ENCODE results near the gene PDAP1. TPM values are rescaled to one million over a fixed set of nuclear protein-coding genes. Genes with fewer than 3 reads are reported as not detected.
A peak's percentile ranks its signal among the peaks of the same experiment; 100 is the strongest.

PDAP1 gene
- total and polyA plus RNA-seq, 2 of the 8 experiments (the other 6 are each of a cell fraction or from before 2014, with no cell fraction given): 26.6 to 169 TPM

DNA sequence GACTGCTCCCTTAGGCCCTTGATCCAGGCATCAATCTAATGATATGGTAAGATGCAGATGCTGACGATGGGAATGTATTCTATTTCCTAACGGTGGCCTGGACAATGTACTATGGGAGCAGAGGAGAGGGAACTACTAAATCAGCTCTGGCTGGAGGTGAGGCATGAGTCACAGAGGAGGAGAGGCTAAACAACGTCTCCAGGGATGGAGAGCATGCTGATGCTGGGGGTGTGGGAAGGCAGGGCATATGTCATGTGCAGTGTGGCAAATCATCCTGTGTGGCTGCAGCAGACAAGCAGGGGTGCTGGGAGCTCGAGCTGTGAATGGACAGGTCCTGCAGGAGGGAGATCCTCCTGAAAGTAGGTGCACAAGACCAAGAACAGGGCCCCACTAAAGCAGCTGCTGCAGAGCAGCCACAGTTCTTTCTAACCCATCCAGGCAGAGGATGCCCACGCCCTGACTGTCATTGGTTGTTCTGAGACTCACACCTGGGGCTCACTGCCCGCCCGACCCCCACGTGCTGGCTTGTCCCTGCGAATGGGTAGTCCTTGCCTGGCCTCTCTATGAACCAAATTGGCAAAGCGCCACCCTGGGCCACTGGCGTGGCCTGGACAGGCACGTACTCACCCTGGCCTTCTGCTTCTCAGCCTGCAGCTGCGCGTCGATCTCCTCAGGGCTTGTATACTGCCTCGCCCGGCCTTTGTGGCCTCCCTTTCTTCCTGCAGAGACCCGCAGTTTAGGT, 4.0 kb downstream of the PDAP1 start:
- Histone ChIP-seq H3K79me1 (ENCODE audit: low read depth, low read length) (peaks cover 21% of the 10 kb centered on the region), H3K4me3 (ENCODE audit: extremely low read depth in 1 of 4, insufficient read depth in 2 of 4, low read depth in 3 of 4, low read length in 4 of 4) (no peak overlapping the region), H3K27ac (ENCODE audit: low read depth, low read length) (no peak overlapping the region), H3K9me3 (ENCODE audit: insufficient read depth in 2 of 2, low read depth in 1 of 2, low read length in 1 of 2) (no peaks in the 10 kb centered on the region), H3K23me2 (ENCODE audit: low read depth, low read length) (peaks cover 10% of the 10 kb centered on the region), H4K20me1 (replicated peaks in 1 of 2; ENCODE audit: control insufficient read depth in 1 of 2, insufficient read depth in 2 of 2, low read length in 2 of 2) (peaks cover 21 to 36% of the 10 kb centered on the region in 2 experiments), H2BK12ac (ENCODE audit: low read depth, low read length) (no peak overlapping the region), H3K4me2 (ENCODE audit: insufficient read depth in 1 of 2, low read depth in 2 of 2, low read length in 2 of 2) (no peak overlapping the region), H2AK5ac (ENCODE audit: low read depth, low read length) (no peak overlapping the region), H2BK20ac (ENCODE audit: low read length) (no peak overlapping the region), H2BK120ac (replicated peaks; ENCODE audit: low read depth, low read length) (no peak overlapping the region), H3K79me2 (ENCODE audit: control insufficient read depth in 1 of 2, insufficient read depth in 2 of 2, low read length in 2 of 2) (peaks cover 25 to 57% of the 10 kb centered on the region in 2 experiments), H3K56ac (replicated peaks; ENCODE audit: insufficient read length, low read depth, low read length) (no peak overlapping the region), H2BK5ac (ENCODE audit: low read depth, low read length) (no peak overlapping the region), H2AFZ (ENCODE audit: low read length) (no peak overlapping the region), H3K27me3 (replicated peaks in 1 of 4; ENCODE audit: control insufficient read depth in 3 of 4, extremely low read depth in 1 of 4, insufficient read depth in 3 of 4, low read length in 3 of 4) (no peaks in the 10 kb centered on the region), H3K4me1 (replicated peaks in 1 of 4; ENCODE audit: control insufficient read depth in 3 of 4, insufficient read depth in 4 of 4, low read length in 3 of 4) (peaks cover 0 to 3% (median under 1%) of the 10 kb centered on the region in 4 experiments; a peak in 2 of 7 replicates), H2BK15ac (ENCODE audit: low read length) (no peak overlapping the region), H4K91ac (replicated peaks; ENCODE audit: insufficient read length, low read length) (no peak overlapping the region), H3K4ac (replicated peaks; ENCODE audit: insufficient read length, low read depth, low read length) (no peak overlapping the region), H3K14ac (ENCODE audit: insufficient read length) (no peak overlapping the region), H3K9ac (replicated peaks in 1 of 4; ENCODE audit: extremely low read depth in 1 of 4, low read depth in 3 of 4, low read length in 3 of 4) (0 out of 7 replicates have a peak overlapping the region, but pooled peaks of 1 of the 4 experiments have one; percentile 0), H3K36me3 (ENCODE audit: control insufficient read depth in 2 of 4, insufficient read depth in 4 of 4, low read length in 3 of 4) (peaks cover 23 to 50% (median 43%) of the 10 kb centered on the region in 4 experiments; a peak in 7 of 8 replicates), H4K5ac (ENCODE audit: insufficient read length, low read depth, low read length) (no peak overlapping the region), H3K23ac (ENCODE audit: insufficient read length) (no peak overlapping the region), H4K8ac (ENCODE audit: extremely low read depth, insufficient read depth, low read length) (peak overlapping the region; percentile 11), H3K18ac (ENCODE audit: extremely low read depth, low read length) (no peak overlapping the region)
- ChIA-PET POLR2A (ENCODE audit: partially characterized antibody) (interaction anchor here (1.0 to 8.4 kb wide), 3 partner anchors 11 to 16 kb away, joined by 3 to 150 read pairs (median 5); no protein-coding TSS in a partner anchor), CTCF (ENCODE audit: partially characterized antibody) (interaction anchor here (1.0 to 2.1 kb wide), 5 partner anchors 10 to 55 kb away, joined by 3 to 8 read pairs (median 3); no protein-coding TSS in a partner anchor)
- FAIRE-seq (no peak), DNase-seq (ENCODE audit: low read depth in 1 of 2, low spot score in 2 of 2) (no peak)
- 87% methylated on average over 18 of the region's 18 CpGs; no CpG with 5 or more reads in 1 of the 2 experiments for WGBS, 2 experiments (ENCODE audit: extremely low coverage in 1 of 2, insufficient coverage in 1 of 2, insufficient read length in 1 of 2, insufficient replicate concordance in 2 of 2, low coverage in 1 of 2, low lambda C conversion rate in 2 of 2, missing lambda C conversion rate in 1 of 2)
- TF ChIP-seq SIX5 (IDR thresholded peaks at IDR 0.05; ENCODE audit: low read depth, low read length) (no peak), TEAD4 (IDR thresholded peaks at IDR 0.05; ENCODE audit: low read depth, low read length) (no peak), E2F6 (IDR thresholded peaks at IDR 0.05) (no peak), HDAC2 (IDR thresholded peaks at IDR 0.05; ENCODE audit: borderline replicate concordance in 1 of 2, low read depth in 2 of 2, low read length in 2 of 2) (no peak), EP300 (IDR thresholded peaks at IDR 0.05; ENCODE audit: borderline replicate concordance in 1 of 2, low read depth in 2 of 2, low read length in 2 of 2) (no peak), RFX5 (IDR thresholded peaks at IDR 0.05; ENCODE audit: borderline replicate concordance, low read depth, low read length) (no peak)
